DND-41 (cell line): ENCODE measurements around the gene MRFAP1.

Source experiments
- ATAC-seq: fragments of 200-7000 bp; cut with Tn5 transposase; 3 replicates; pipeline ENCODE4 v1.9.1; 2021; ENCODE audit warnings: low read depth; ENCODE audit not compliant: insufficient read depth
- DNase-seq: peaks from one replicate; pipeline ENCODE4 v3.0.0-alpha.2; 2020
- H2AFZ ChIP-seq: 2 replicates; pipeline ENCODE4 v1.6.0; 2012; ENCODE audit warnings: low read depth, low read length
- H3K27ac ChIP-seq: 2 replicates; pipeline ENCODE4 v1.5.1; 2012; ENCODE audit warnings: low read length, inconsistent platforms
- H3K27me3 ChIP-seq: fragments of 200-600 bp; sonication (generic); 2 replicates; pipeline ENCODE4 v1.6.0; 2012; ENCODE audit warnings: low read length, mild to moderate bottlenecking, inconsistent platforms; ENCODE audit not compliant: insufficient read depth, poor library complexity
- H3K36me3 ChIP-seq: 2 replicates; pipeline ENCODE4 v1.5.1; 2012; ENCODE audit warnings: low read length, inconsistent platforms; ENCODE audit not compliant: insufficient read depth
- H3K4me1 ChIP-seq: 2 replicates; pipeline ENCODE4 v1.5.1; 2012; ENCODE audit warnings: mild to moderate bottlenecking, low read length; ENCODE audit not compliant: insufficient read depth
- H3K4me2 ChIP-seq: 2 replicates; pipeline ENCODE4 v1.6.0; 2012; ENCODE audit warnings: mild to moderate bottlenecking, moderate library complexity, low read length, inconsistent platforms; ENCODE audit not compliant: insufficient read depth
- H3K4me3 ChIP-seq, 2 experiments: fragments of 200-600 bp in 1 of 2; shearing (Covaris generic) in 1 of 2; 2 replicates each; pipeline ENCODE4 v1.5.1; 2012 to 2016; ENCODE audit warnings: inconsistent platforms in 2 of 2, low read length in 2 of 2, mild to moderate bottlenecking in 2 of 2, low read depth in 1 of 2, moderate library complexity in 1 of 2
- H3K79me2 ChIP-seq: 2 replicates; pipeline ENCODE4 v1.6.0; 2012; ENCODE audit warnings: low read length, inconsistent platforms; ENCODE audit not compliant: insufficient read depth
- H3K9ac ChIP-seq: 2 replicates; pipeline ENCODE4 v1.6.0; 2012; ENCODE audit warnings: low read depth, mild to moderate bottlenecking, inconsistent platforms, low read length, moderate library complexity
- H3K9me3 ChIP-seq: 2 replicates; pipeline ENCODE4 v1.5.1; 2012; ENCODE audit warnings: low read length, moderate library complexity, mild to moderate bottlenecking, inconsistent platforms; ENCODE audit not compliant: insufficient read depth, severe bottlenecking
- H4K20me1 ChIP-seq: 2 replicates; pipeline ENCODE4 v1.6.0; 2012; ENCODE audit warnings: low read length; ENCODE audit not compliant: insufficient read depth
- EZH2 ChIP-seq: IDR thresholded peaks from 3 replicates; pipeline ENCODE4 v1.6.1; 2012; ENCODE audit warnings: borderline replicate concordance, low read depth, mild to moderate bottlenecking, moderate library complexity, low read length, inconsistent platforms; ENCODE audit not compliant: severe bottlenecking
- TF ChIP-seq, protein P1 (sequence below): IDR thresholded peaks from 2 replicates; pipeline ENCODE4 v1.5.1; 2012; ENCODE audit warnings: borderline replicate concordance, low read length, moderate library complexity, mild to moderate bottlenecking; ENCODE audit not compliant: poor library complexity, severe bottlenecking; ENCODE audit errors: extremely low read depth

The MRFAP1 gene

DNA sequence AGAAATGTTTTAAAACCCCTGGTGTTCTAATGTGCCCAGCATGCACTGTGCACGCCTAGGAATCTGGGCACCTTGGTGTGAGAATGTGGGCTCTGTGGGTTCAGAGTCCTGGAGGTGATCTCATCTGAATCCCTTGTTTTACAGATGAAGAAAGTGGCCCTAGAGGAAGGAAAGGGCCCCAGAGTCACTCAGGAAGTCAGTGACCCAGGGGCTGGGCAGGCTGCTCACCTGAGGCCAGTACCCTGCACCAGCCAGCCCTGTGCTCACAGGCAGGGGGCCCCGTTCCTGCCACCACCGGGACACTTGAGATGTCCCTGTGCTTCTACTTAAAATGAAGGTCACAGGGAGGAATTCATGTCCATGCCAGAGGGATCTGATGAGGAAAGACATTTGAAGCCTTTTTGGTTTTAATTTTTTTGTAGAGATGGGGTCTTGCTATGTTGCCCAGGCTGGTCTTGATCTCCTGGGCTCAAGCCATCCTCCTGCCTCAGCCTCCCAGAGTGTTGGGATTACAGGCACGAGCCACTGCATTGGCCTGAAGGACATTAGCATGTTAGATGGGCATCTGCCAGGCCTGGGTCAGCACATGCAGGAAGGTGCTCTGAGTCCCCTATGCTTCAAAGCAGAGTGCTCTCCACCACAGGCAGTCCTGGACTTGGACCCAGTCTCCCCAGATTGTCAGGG, 45.8 kb downstream of the MRFAP1 start:
- no peak overlapping the region for H3K9ac ChIP-seq
- ATAC-seq (no peak), DNase-seq (no peak)
- H3K4me2 ChIP-seq = no peak overlapping the region
- no peak for TF ChIP-seq EZH2
- TF ChIP-seq, protein P1, sequence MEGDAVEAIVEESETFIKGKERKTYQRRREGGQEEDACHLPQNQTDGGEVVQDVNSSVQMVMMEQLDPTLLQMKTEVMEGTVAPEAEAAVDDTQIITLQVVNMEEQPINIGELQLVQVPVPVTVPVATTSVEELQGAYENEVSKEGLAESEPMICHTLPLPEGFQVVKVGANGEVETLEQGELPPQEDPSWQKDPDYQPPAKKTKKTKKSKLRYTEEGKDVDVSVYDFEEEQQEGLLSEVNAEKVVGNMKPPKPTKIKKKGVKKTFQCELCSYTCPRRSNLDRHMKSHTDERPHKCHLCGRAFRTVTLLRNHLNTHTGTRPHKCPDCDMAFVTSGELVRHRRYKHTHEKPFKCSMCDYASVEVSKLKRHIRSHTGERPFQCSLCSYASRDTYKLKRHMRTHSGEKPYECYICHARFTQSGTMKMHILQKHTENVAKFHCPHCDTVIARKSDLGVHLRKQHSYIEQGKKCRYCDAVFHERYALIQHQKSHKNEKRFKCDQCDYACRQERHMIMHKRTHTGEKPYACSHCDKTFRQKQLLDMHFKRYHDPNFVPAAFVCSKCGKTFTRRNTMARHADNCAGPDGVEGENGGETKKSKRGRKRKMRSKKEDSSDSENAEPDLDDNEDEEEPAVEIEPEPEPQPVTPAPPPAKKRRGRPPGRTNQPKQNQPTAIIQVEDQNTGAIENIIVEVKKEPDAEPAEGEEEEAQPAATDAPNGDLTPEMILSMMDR = no peak
- H4K20me1 ChIP-seq = peaks cover 11% of the 10 kb centered on the region; the same call in 1 of the 2 replicates
- H2AFZ ChIP-seq = no peak overlapping the region
- no peak overlapping the region for H3K27ac ChIP-seq
- H3K27me3 ChIP-seq = no peaks in the 10 kb centered on the region
- H3K79me2 ChIP-seq = no peaks in the 10 kb centered on the region
- H3K4me3 ChIP-seq = no peak overlapping the region
- H3K9me3 ChIP-seq = no peaks in the 10 kb centered on the region
- no peaks in the 10 kb centered on the region for H3K4me1 ChIP-seq
- no peaks in the 10 kb centered on the region for H3K36me3 ChIP-seq

DNA sequence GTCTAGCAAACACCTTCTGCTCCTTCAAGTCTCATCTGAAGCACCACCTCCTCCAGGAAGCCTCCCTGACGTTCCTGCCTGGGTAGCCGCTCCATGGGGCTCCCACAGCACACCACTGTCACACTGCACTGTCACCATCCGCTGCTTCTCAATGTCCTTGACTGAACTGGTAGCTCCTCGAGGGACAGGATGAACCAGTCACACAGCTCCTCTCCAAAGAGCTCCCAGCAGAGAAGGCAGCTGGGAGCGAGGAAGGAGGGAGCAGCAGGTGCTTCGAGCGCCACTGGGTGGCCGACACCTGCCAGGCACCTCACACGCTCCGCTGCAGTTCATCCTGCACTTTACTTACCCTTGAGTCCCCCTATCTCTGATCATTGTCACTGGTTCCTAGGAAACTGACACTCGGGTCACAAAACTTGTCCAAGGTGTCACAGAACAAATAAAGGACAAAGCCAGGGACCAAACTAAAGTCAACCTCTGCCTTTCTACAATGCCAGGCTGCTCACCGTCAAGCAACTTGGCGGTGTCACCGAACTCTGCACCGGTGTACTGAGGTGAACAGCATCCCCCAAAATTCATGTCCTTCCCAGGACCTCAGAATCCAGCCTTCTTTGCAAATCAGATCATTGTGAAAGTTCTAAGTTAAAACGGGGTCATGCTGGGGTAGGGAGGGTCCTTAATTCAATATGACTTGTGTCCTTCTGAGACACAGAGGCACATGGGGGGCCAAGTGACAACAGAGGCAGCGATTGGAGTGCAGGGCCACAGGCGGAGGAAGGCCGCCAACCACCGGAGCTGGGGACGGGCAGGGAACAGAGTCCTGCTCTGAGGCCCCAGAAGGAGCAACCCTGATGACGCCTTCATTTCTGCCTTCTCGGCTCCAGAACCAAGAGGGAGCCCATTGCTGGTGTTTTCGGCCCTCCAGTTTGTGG, 47.7 kb downstream of the MRFAP1 start:
- Histone ChIP-seq H4K20me1 (no peaks in the 10 kb centered on the region), H3K4me3 (no peak overlapping the region), H3K9ac (no peak overlapping the region), H2AFZ (no peak overlapping the region), H3K4me2 (no peak overlapping the region), H3K9me3 (no peaks in the 10 kb centered on the region), H3K79me2 (no peaks in the 10 kb centered on the region), H3K27me3 (no peaks in the 10 kb centered on the region), H3K27ac (no peak overlapping the region), H3K36me3 (no peaks in the 10 kb centered on the region), H3K4me1 (no peaks in the 10 kb centered on the region)
- DNase-seq (no peak), ATAC-seq (no peak)
- TF ChIP-seq, protein P1 = no peak
- no peak for TF ChIP-seq EZH2

DNA sequence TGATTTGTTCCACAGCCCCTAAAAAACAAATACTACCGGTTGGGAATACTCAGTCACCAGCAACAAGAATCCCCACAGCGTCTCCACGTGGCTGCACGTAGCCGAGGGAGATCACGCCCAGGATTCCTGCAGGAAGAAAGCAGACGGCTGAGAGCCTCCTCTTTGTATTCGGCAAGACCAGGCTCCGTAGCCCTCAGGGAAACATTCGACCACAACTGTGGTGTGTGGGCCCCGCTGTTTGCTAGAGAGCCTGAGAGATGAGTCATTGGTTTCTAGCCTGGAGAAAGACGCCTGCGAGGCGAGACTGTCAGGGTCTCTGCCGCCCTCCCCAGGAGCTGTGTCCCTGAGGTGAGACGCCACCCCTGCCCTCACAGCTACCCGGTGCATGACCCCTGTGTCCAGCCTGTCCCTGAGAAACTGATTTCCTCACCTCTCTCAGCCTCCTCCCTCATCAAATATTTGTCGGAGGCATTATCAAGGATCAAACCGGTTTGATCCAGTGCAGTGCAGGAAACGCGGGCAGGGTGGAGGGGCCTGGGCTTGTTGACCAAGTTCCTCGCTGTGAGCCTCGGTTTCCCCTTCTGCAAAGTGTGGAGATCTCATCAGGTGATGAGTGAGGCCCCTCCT, 48.5 kb downstream of the MRFAP1 start:
- Histone ChIP-seq H4K20me1 (no peaks in the 10 kb centered on the region), H3K4me1 (no peaks in the 10 kb centered on the region), H3K27ac (no peak overlapping the region), H3K4me3 (no peak overlapping the region), H3K4me2 (no peak overlapping the region), H3K79me2 (no peaks in the 10 kb centered on the region), H3K36me3 (no peaks in the 10 kb centered on the region), H3K9ac (no peak overlapping the region), H2AFZ (no peak overlapping the region), H3K9me3 (no peaks in the 10 kb centered on the region), H3K27me3 (no peaks in the 10 kb centered on the region)
- peak; percentile 90 for ATAC-seq
- peak; percentile 76 for DNase-seq
- TF ChIP-seq EZH2 = no peak
- TF ChIP-seq, protein P1 = no peak
